Osteocyte (in vitro differentiated cells): Measurements from ENCODE around the gene CLIP3. TPM values are rescaled to one million over a fixed set of nuclear protein-coding genes. Genes with fewer than 3 reads are reported as not detected.
A peak's percentile ranks its signal among the peaks of the same experiment; 100 is the strongest.

Source experiments
- DNase-seq: peaks from one replicate; pipeline ENCODE4 v3.0.0; 2021; ENCODE audit warnings: mixed read lengths; ENCODE audit not compliant: unreplicated experiment; ENCODE audit errors: extremely low spot score
- H3K27ac Mint-ChIP-seq: one replicate; pipeline ENCODE4 v1.8.0; 2021; ENCODE audit warnings: mild to moderate bottlenecking, mixed read lengths; ENCODE audit not compliant: unreplicated experiment
- H3K27me3 Mint-ChIP-seq: one replicate; pipeline ENCODE4 v1.8.0; 2021; ENCODE audit warnings: mixed read lengths; ENCODE audit not compliant: unreplicated experiment
- H3K36me3 Mint-ChIP-seq: one replicate; pipeline ENCODE4 v1.8.0; 2021; ENCODE audit warnings: mixed read lengths; ENCODE audit not compliant: unreplicated experiment
- H3K4me1 Mint-ChIP-seq: one replicate; pipeline ENCODE4 v1.8.0; 2021; ENCODE audit warnings: mixed read lengths; ENCODE audit not compliant: unreplicated experiment
- H3K4me3 Mint-ChIP-seq: one replicate; pipeline ENCODE4 v1.8.0; 2021; ENCODE audit warnings: mild to moderate bottlenecking, moderate library complexity, mixed read lengths; ENCODE audit not compliant: unreplicated experiment
- H3K9me3 Mint-ChIP-seq: one replicate; pipeline ENCODE4 v1.8.0; 2021; ENCODE audit warnings: mixed read lengths; ENCODE audit not compliant: unreplicated experiment
- total RNA-seq: library from RNA; stranded (reverse); gene quantifications from 2 replicates; pipeline ENCODE4 v1.2.1, GENCODE V29; 2021
- TF ChIP-seq, protein P1 (sequence below): fragments of 200-600 bp; sonication (generic); IDR thresholded peaks from 2 replicates; pipeline ENCODE4 v1.5.0; 2021; ENCODE audit warnings: antibody characterized with exemption, mild to moderate bottlenecking, moderate library complexity

Gene CLIP3
- total RNA-seq, 1 donor from 2014 or later, result 72.8 TPM

DNA sequence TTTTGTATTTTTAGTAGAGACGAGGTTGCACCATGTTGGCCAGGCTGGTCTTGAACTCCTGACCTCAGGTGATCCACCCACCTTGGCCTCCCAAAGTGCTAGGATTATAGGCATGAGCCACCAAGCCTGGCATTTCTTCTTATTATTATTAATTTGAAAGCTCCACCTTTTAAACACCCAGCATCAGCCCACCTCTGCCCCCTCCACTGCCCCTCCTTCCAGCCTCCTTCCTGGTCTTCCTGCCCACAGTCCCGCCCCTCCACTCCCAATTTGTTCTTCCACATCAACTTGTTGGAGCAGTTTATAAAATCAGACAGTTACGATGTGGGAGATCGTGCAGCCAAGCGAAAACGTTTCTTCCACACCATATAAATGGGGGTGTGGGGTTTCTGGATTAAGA, 7.8 kb upstream of the CLIP3 start:
- no peak overlapping the region for H3K27ac Mint-ChIP-seq

DNA sequence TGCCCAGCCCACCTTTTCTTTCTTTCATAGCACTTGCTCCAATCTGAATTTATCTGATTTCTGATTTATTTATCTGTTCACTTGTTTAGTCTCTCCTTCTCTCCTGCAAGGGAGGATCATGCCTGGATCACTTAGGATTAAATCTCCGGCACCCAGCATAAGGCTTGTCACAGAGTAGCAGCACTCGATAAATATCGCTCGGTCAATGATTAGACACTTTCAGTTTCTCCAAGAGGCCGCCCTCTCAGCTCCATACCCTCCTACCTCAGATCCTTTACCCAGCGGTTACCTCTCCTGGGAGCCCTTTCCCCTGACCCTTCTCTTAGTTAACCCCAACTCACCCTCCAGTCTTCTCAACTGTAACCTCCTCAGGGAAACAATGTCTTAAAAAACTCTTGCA, 1.4 kb downstream of the CLIP3 start:
- H3K27me3 Mint-ChIP-seq, result no peaks in the 10 kb centered on the region
- TF ChIP-seq, protein P1, sequence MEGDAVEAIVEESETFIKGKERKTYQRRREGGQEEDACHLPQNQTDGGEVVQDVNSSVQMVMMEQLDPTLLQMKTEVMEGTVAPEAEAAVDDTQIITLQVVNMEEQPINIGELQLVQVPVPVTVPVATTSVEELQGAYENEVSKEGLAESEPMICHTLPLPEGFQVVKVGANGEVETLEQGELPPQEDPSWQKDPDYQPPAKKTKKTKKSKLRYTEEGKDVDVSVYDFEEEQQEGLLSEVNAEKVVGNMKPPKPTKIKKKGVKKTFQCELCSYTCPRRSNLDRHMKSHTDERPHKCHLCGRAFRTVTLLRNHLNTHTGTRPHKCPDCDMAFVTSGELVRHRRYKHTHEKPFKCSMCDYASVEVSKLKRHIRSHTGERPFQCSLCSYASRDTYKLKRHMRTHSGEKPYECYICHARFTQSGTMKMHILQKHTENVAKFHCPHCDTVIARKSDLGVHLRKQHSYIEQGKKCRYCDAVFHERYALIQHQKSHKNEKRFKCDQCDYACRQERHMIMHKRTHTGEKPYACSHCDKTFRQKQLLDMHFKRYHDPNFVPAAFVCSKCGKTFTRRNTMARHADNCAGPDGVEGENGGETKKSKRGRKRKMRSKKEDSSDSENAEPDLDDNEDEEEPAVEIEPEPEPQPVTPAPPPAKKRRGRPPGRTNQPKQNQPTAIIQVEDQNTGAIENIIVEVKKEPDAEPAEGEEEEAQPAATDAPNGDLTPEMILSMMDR, result no peak
- peak overlapping the region; percentile 46 for H3K4me3 Mint-ChIP-seq
- no peak for DNase-seq
- no peak overlapping the region for H3K27ac Mint-ChIP-seq
- H3K36me3 Mint-ChIP-seq, result peaks cover 20% of the 10 kb centered on the region
- H3K9me3 Mint-ChIP-seq, result no peaks in the 10 kb centered on the region
- H3K4me1 Mint-ChIP-seq, result peaks cover 22% of the 10 kb centered on the region

More for the DNA sequence above, 7.8 kb upstream of the CLIP3 start:
- Mint-ChIP-seq H3K4me3 (no peak overlapping the region), H3K36me3 (peaks cover 2% of the 10 kb centered on the region), H3K9me3 (no peaks in the 10 kb centered on the region), H3K27me3 (no peaks in the 10 kb centered on the region), H3K4me1 (peaks cover 16% of the 10 kb centered on the region)
- DNase-seq, result no peak
- TF ChIP-seq, protein P1, result no peak

DNA sequence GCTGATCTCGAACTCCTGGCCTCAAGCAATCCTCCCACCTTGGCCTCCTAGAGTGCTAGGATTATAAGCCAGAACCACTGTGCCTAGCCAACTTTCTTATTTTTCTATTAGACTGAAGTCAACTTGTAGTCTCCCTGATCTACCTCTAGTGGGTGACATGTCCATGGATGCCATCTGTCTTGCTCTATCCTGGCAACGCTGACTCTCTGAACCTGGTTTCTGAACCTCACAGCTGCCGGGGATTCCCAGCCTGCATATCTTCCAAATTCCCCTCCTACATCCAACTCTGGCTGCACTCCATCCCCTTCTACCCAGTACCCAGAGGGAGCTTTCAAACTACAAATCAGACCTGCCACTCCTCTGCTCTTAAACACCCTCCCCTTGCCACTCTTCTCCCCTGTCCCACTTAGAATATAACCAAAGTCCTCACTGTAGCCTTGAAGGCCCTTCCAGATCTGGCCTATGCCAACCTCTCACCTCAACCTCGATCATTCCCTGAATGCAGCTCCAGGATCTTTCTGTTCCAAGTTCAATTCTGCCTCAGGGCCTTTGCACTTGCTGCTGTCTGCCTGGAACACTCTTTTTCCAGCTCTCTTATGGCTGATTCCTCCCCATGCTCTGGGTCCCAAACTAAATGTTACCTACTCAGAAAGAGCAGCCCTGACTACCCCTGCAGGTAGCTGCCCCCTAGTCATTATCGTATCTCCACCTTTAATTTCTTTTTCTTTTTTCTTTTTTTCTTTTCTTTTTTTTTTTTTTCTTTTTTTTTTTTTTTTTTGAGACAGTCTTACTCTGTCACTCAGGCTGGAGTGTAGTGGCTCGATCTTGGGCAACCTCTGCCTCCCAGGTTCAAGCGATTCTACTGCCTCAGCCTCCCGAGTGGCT, 2.2 kb downstream of the CLIP3 start:
- TF ChIP-seq, protein P1, result no peak
- no peak for DNase-seq
- Mint-ChIP-seq H3K27me3 (no peaks in the 10 kb centered on the region), H3K4me1 (peaks cover 22% of the 10 kb centered on the region), H3K36me3 (peaks cover 23% of the 10 kb centered on the region), H3K4me3 (peak overlapping the region; percentile 36), H3K9me3 (no peaks in the 10 kb centered on the region), H3K27ac (no peak overlapping the region)

DNA sequence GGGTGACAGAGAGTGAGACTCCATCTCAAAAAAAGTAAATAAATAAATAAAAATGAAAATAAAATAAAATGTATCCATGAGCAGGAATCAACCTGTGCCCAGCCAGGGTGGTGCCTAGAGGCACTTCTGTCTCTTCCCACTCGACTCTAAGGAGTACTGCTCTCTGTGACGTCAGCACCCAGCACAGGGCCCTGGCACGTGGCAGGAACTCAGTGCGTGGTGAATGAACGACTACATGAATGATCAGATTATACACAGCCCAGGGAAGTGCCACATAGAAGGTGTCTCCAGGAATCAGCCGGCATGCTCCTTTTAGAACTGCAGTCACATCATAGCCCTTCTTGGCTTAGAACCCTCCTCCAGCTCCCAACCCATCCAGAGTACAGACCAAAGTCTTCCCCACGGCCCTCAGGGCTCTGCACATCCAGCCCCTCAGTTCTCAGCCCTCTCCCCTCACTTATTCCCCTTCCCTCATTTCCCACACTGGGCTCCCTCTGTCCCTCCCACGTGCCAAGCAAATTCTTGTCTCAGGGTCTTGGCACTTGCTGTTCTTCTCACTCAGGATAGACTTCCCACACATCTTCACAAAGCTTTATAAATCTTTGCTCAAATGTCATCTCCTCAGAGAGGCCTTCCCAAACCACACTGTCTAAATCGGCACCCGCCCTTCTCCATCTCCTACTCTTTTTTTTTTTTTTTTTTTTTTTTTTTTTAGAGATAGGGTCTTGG, 4.2 kb downstream of the CLIP3 start:
- no peak overlapping the region for H3K4me3 Mint-ChIP-seq
- TF ChIP-seq, protein P1, result no peak
- DNase-seq, result no peak
- H3K27me3 Mint-ChIP-seq, result no peaks in the 10 kb centered on the region
- H3K9me3 Mint-ChIP-seq, result no peaks in the 10 kb centered on the region
- H3K36me3 Mint-ChIP-seq, result peaks cover 26% of the 10 kb centered on the region
- H3K27ac Mint-ChIP-seq, result no peak overlapping the region
- H3K4me1 Mint-ChIP-seq, result peaks cover 18% of the 10 kb centered on the region

DNA sequence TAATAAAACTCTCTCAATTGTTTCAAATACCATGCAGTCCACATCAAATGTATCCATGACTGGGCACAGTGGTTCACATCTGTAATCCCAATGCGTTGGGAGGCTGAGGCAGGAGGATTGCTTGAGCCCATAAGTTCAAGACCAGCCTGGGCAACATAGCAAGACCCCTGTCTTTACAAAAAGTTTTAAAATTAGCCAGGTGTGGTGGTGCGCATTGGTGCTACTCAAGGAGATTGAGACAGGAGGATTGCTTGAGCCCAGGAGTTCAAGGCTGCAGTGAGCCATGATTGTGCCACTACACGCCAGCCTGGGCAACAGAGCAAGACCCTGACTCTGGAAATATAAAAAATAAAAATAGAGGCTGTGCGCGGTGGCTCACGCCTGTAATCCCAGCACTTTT, 5.0 kb downstream of the CLIP3 start:
- TF ChIP-seq, protein P1, result no peak
- Mint-ChIP-seq H3K27me3 (no peaks in the 10 kb centered on the region), H3K4me1 (peaks cover 16% of the 10 kb centered on the region), H3K9me3 (no peaks in the 10 kb centered on the region), H3K36me3 (peaks cover 31% of the 10 kb centered on the region), H3K4me3 (no peak overlapping the region), H3K27ac (no peak overlapping the region)
- no peak for DNase-seq
